Neural progenitor cell (in vitro differentiated cells): ENCODE data around the gene MIA2. TPM values are rescaled to one million over a fixed set of nuclear protein-coding genes. Genes with fewer than 3 reads are reported as not detected.

ENCODE experiments used
- DNase-seq: peaks from one replicate; pipeline ENCODE4 v3.0.0-alpha.2; 2016; ENCODE audit warnings: low spot score
- H2AFZ ChIP-seq: fragments of 200-600 bp; sonication (generic); replicated peaks from 2 replicates; pipeline ENCODE4 v1.6.1; 2016; ENCODE audit warnings: antibody characterized with exemption
- H3F3A ChIP-seq: fragments of 200-600 bp; sonication (generic); 2 replicates; pipeline ENCODE4 v1.6.1; 2016; ENCODE audit warnings: antibody characterized with exemption, low read depth
- H3K27ac ChIP-seq: fragments of 200-600 bp; sonication (generic); 2 replicates; pipeline ENCODE4 v1.5.1; 2016; ENCODE audit warnings: mild to moderate bottlenecking
- H3K27me3 ChIP-seq: fragments of 200-600 bp; sonication (generic); 2 replicates; pipeline ENCODE4 v1.6.1; 2016; ENCODE audit warnings: mild to moderate bottlenecking, moderate library complexity
- H3K36me3 ChIP-seq: fragments of 200-600 bp; sonication (generic); 2 replicates; pipeline ENCODE4 v1.5.1; 2016
- H3K4me1 ChIP-seq: fragments of 200-600 bp; sonication (generic); 2 replicates; pipeline ENCODE4 v1.6.1; 2016; ENCODE audit warnings: mixed run types
- H3K4me2 ChIP-seq: fragments of 200-600 bp; sonication (generic); 2 replicates; pipeline ENCODE4 v1.6.1; 2016
- H3K4me3 ChIP-seq: fragments of 200-600 bp; sonication (generic); 2 replicates; pipeline ENCODE4 v1.5.1; 2016
- H3K79me2 ChIP-seq: fragments of 200-600 bp; sonication (generic); 2 replicates; pipeline ENCODE4 v1.6.1; 2016; ENCODE audit warnings: low read depth
- H3K9ac ChIP-seq: fragments of 200-600 bp; sonication (generic); 2 replicates; pipeline ENCODE4 v1.6.1; 2016
- H3K9me3 ChIP-seq: fragments of 200-600 bp; sonication (generic); 2 replicates; pipeline ENCODE4 v1.5.1; 2016; ENCODE audit warnings: low read depth
- H4K20me1 ChIP-seq: fragments of 200-600 bp; sonication (generic); 2 replicates; pipeline ENCODE4 v1.6.1; 2016; ENCODE audit warnings: low read depth
- H3K27ac Mint-ChIP-seq: 3 replicates; pipeline ENCODE4 v1.8.0; 2021; ENCODE audit warnings: mixed read lengths
- H3K27me3 Mint-ChIP-seq: 2 replicates; pipeline ENCODE4 v1.8.0; 2022; ENCODE audit warnings: low read depth, mild to moderate bottlenecking, inconsistent platforms, moderate library complexity, mixed read lengths; ENCODE audit not compliant: insufficient read depth
- H3K36me3 Mint-ChIP-seq: 3 replicates; pipeline ENCODE4 v1.8.0; 2021; ENCODE audit warnings: mixed read lengths
- H3K4me1 Mint-ChIP-seq: 3 replicates; pipeline ENCODE4 v1.8.0; 2021; ENCODE audit warnings: mixed read lengths
- H3K4me3 Mint-ChIP-seq: 3 replicates; pipeline ENCODE4 v1.8.0; 2021; ENCODE audit warnings: mild to moderate bottlenecking, moderate library complexity, mixed read lengths
- H3K9me3 Mint-ChIP-seq: 3 replicates; pipeline ENCODE4 v1.8.0; 2020; ENCODE audit warnings: mixed read lengths
- CTCF ChIP-seq: fragments of 200-600 bp; sonication (generic); IDR thresholded peaks from 2 replicates; pipeline ENCODE4 v1.5.1; 2017; ENCODE audit warnings: antibody characterized with exemption, mild to moderate bottlenecking
- EZH2 ChIP-seq: fragments of 200-600 bp; sonication (generic); IDR thresholded peaks from 2 replicates; pipeline ENCODE4 v1.6.1; 2017; ENCODE audit warnings: antibody characterized with exemption, mild to moderate bottlenecking, moderate library complexity
- EZH2phosphoT487 ChIP-seq: fragments of 200-600 bp; sonication (generic); IDR thresholded peaks from 2 replicates; pipeline ENCODE4 v1.6.1; 2017; ENCODE audit warnings: antibody characterized with exemption
- total RNA-seq: library from RNA; depleted of rRNA; stranded (reverse); fragments of >200 nt; gene quantifications from 2 replicates; pipeline ENCODE4 v1.2.3, GENCODE V29; 2015; ENCODE audit warnings: low replicate concordance

Gene MIA2
- total RNA-seq, 1 donor from 2014 or later, result 13.0 TPM

GRCh38 chr14:39382463-39382862 lies 148.7 kb downstream of the MIA2 start:
- no peaks in the 10 kb centered on the region for H3K36me3 Mint-ChIP-seq

GRCh38 chr14:39383026-39383660 lies 149.4 kb downstream of the MIA2 start:
- Histone ChIP-seq H3K4me2 (no peak overlapping the region), H2AFZ (no peak overlapping the region), H3K4me1 (peaks cover under 1% of the 10 kb centered on the region), H3K36me3 (no peaks in the 10 kb centered on the region), H3K79me2 (no peaks in the 10 kb centered on the region), H3F3A (no peaks in the 10 kb centered on the region), H3K4me3 (no peak overlapping the region), H3K27ac (no peak overlapping the region), H4K20me1 (no peaks in the 10 kb centered on the region), H3K9me3 (no peaks in the 10 kb centered on the region), H3K27me3 (no peaks in the 10 kb centered on the region), H3K9ac (no peak overlapping the region)
- no peak overlapping the region for H3K4me3 Mint-ChIP-seq
- peaks cover 5% of the 10 kb centered on the region for H3K27me3 Mint-ChIP-seq
- no peaks in the 10 kb centered on the region for H3K36me3 Mint-ChIP-seq
- peaks cover 2% of the 10 kb centered on the region for H3K9me3 Mint-ChIP-seq
- H3K4me1 Mint-ChIP-seq, result peaks cover 14% of the 10 kb centered on the region
- TF ChIP-seq CTCF (no peak), EZH2 (no peak), EZH2phosphoT487 (no peak)
- no peak for DNase-seq
- H3K27ac Mint-ChIP-seq, result no peak overlapping the region

More at GRCh38 chr14:39382463-39382862, 148.7 kb downstream of the MIA2 start:
- no peak overlapping the region for H3K4me3 Mint-ChIP-seq
- Histone ChIP-seq H3K4me1 (peaks cover 6% of the 10 kb centered on the region), H3K4me3 (no peak overlapping the region), H2AFZ (no peak overlapping the region), H3K27ac (no peak overlapping the region), H3K27me3 (no peaks in the 10 kb centered on the region), H3K9me3 (no peaks in the 10 kb centered on the region), H3K79me2 (no peaks in the 10 kb centered on the region), H3K4me2 (no peak overlapping the region), H3F3A (no peaks in the 10 kb centered on the region), H3K9ac (no peak overlapping the region), H4K20me1 (no peaks in the 10 kb centered on the region), H3K36me3 (no peaks in the 10 kb centered on the region)
- H3K27ac Mint-ChIP-seq, result no peak overlapping the region
- TF ChIP-seq EZH2 (no peak), CTCF (no peak), EZH2phosphoT487 (no peak)
- H3K9me3 Mint-ChIP-seq, result peaks cover 2% of the 10 kb centered on the region
- H3K4me1 Mint-ChIP-seq, result peaks cover 21% of the 10 kb centered on the region
- DNase-seq, result no peak
- H3K27me3 Mint-ChIP-seq, result peaks cover 5% of the 10 kb centered on the region

DNA sequence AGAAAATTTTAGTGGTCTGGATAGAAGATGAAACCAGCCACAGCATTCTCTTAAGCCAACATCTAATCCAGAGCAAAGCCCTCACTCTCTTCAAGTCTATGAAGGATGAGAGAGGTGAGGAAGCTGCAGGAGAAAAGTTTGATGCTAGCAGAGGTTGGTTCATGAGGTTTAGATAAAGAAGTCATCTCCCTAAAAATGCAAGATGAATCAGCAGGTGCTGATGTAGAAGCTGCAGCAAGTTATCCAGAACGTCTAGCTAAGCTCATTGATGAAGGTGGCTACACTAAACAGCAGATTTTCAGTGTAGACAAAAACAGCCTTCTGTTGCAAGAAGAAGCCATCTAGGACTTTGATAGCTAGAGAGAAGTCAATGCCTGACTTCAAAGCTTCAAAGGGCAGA lies 150.0 kb downstream of the MIA2 start:
- no peak overlapping the region for H3K4me3 ChIP-seq
- Mint-ChIP-seq H3K9me3 (peaks cover 2% of the 10 kb centered on the region), H3K4me1 (peaks cover 11% of the 10 kb centered on the region), H3K27me3 (peaks cover 5% of the 10 kb centered on the region), H3K4me3 (no peak overlapping the region), H3K36me3 (no peaks in the 10 kb centered on the region), H3K27ac (no peak overlapping the region)
- H3K27me3 ChIP-seq, result no peaks in the 10 kb centered on the region
- no peaks in the 10 kb centered on the region for H3K4me1 ChIP-seq
- no peak overlapping the region for H3K9ac ChIP-seq
- no peaks in the 10 kb centered on the region for H3K9me3 ChIP-seq
- H3K79me2 ChIP-seq, result no peaks in the 10 kb centered on the region
- no peaks in the 10 kb centered on the region for H3K36me3 ChIP-seq
- TF ChIP-seq EZH2phosphoT487 (no peak), EZH2 (no peak), CTCF (no peak)
- no peak overlapping the region for H2AFZ ChIP-seq
- no peaks in the 10 kb centered on the region for H4K20me1 ChIP-seq
- H3K4me2 ChIP-seq, result no peak overlapping the region
- no peak for DNase-seq
- no peaks in the 10 kb centered on the region for H3F3A ChIP-seq
- no peak overlapping the region for H3K27ac ChIP-seq
